OCI-LY3 (cell line): ENCODE data around the gene PTPRT.
A peak's percentile ranks its signal among the peaks of the same experiment; 100 is the strongest.

Experiments
- H2AFZ ChIP-seq: fragments of 200-600, 300-600 bp; shearing (Covaris generic); 2 replicates; pipeline ENCODE4 v1.6.0; 2014; ENCODE audit warnings: antibody characterized with exemption, low read depth, low read length
- H3K27ac ChIP-seq: fragments of 200-600, 300-600 bp; sonication (generic); 2 replicates; pipeline ENCODE4 v1.5.1; 2014; ENCODE audit warnings: mild to moderate bottlenecking, low read length, moderate library complexity, mixed read lengths
- H3K27me3 ChIP-seq: fragments of 200-600, 300-600 bp; sonication (generic); 2 replicates; pipeline ENCODE4 v1.6.1; 2014; ENCODE audit warnings: low read depth, low read length, mixed read lengths
- H3K36me3 ChIP-seq: fragments of 200-600, 300-600 bp; sonication (generic); replicated peaks from 2 replicates; pipeline ENCODE3; 2014; ENCODE audit warnings: low read depth, low read length, mixed read lengths
- H3K4me1 ChIP-seq: fragments of 300-600, 200-600 bp; sonication (generic); 2 replicates; pipeline ENCODE4 v1.6.1; 2014; ENCODE audit warnings: low read length, mixed read lengths
- H3K4me2 ChIP-seq: fragments of 200-600, 300-600 bp; sonication (generic); 2 replicates; pipeline ENCODE4 v1.6.1; 2014; ENCODE audit warnings: low read length, mixed read lengths
- H3K4me3 ChIP-seq: fragments of 300-600, 200-600 bp; sonication (generic); 2 replicates; pipeline ENCODE4 v1.5.1; 2014; ENCODE audit warnings: antibody characterized with exemption, mild to moderate bottlenecking, low read length, moderate library complexity
- H3K79me2 ChIP-seq: fragments of 300-600, 200-600 bp; shearing (Covaris generic); 2 replicates; pipeline ENCODE4 v1.6.1; 2014; ENCODE audit warnings: mild to moderate bottlenecking, low read length, mixed read lengths
- H3K9ac ChIP-seq: fragments of 300-600, 200-600 bp; shearing (Covaris generic); 2 replicates; pipeline ENCODE4 v1.6.0; 2014; ENCODE audit warnings: mild to moderate bottlenecking, low read length, moderate library complexity
- H3K9me3 ChIP-seq: fragments of 200-600, 300-600 bp; shearing (Covaris generic); 2 replicates; pipeline ENCODE4 v1.6.1; 2014; ENCODE audit warnings: low read length, mixed read lengths; ENCODE audit not compliant: insufficient read depth
- H4K20me1 ChIP-seq: fragments of 200-600, 300-600 bp; sonication (generic); 2 replicates; pipeline ENCODE4 v1.6.1; 2016; ENCODE audit warnings: low read length, mixed read lengths; ENCODE audit not compliant: insufficient read depth
- CTCF ChIP-seq: fragments of 200-600, 300-600 bp; sonication (generic); IDR thresholded peaks from 2 replicates; pipeline ENCODE4 v1.5.1; 2014; ENCODE audit warnings: antibody characterized with exemption, low read length, low read depth
- EZH2phosphoT487 ChIP-seq: fragments of 200-600 bp; shearing (Covaris generic); IDR thresholded peaks from 2 replicates; pipeline ENCODE4 v1.6.1; 2018; ENCODE audit warnings: antibody characterized with exemption, mixed run types, low read depth

Gene PTPRT

GRCh38 chr20:42192321-42192720 is 997.4 kb downstream of the PTPRT start:
- no peak overlapping the region for H3K27ac ChIP-seq
- H3K9me3 ChIP-seq: no peaks in the 10 kb centered on the region
- H3K4me3 ChIP-seq: no peak overlapping the region
- H3K4me1 ChIP-seq: no peaks in the 10 kb centered on the region
- H3K9ac ChIP-seq: no peak overlapping the region
- no peaks in the 10 kb centered on the region for H3K79me2 ChIP-seq
- H2AFZ ChIP-seq: no peak overlapping the region
- no peaks in the 10 kb centered on the region for H4K20me1 ChIP-seq
- TF ChIP-seq CTCF (no peak), EZH2phosphoT487 (no peak)
- H3K4me2 ChIP-seq: no peak overlapping the region
- no peaks in the 10 kb centered on the region for H3K36me3 ChIP-seq
- peaks cover 10% of the 10 kb centered on the region; the same call in 1 of the 2 replicates for H3K27me3 ChIP-seq

DNA sequence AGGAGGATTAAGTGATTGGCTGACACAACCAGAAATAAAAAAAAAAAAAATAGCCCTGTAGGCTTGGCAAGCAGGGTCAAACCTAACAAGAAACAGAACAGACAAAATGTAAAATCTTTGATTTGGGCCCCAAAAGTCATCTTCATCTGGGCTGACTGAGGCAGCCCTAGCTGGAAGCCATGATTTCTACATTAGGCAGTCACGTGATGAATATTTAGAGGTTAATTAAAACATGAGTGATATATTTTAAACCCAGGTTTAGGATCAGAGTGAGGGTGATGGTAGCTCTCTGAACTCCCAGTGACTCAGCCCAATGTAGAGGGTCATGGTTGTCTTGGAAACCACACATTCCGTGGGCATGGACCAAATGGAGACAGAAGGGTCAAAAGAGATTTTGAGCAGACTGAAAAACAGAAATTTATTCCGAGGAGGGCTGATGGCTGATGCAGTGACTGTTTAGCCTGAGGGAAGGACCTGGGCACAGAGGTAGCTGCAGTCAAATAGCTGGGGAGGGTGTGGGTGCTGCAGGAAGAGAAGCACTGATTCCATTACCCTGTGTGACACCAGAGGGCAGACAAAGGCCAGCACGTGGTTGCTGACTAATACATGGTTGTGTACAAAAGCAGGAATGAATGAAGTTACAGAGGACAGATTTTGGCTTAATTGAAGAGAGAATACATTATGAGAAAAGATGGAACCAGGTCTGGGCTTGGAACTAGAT is 998.4 kb downstream of the PTPRT start:
- no peak overlapping the region for H3K4me2 ChIP-seq
- no peaks in the 10 kb centered on the region for H3K79me2 ChIP-seq
- TF ChIP-seq CTCF: peak; percentile 31; the same call in 1 of the 2 replicates
- TF ChIP-seq EZH2phosphoT487: no peak

DNA sequence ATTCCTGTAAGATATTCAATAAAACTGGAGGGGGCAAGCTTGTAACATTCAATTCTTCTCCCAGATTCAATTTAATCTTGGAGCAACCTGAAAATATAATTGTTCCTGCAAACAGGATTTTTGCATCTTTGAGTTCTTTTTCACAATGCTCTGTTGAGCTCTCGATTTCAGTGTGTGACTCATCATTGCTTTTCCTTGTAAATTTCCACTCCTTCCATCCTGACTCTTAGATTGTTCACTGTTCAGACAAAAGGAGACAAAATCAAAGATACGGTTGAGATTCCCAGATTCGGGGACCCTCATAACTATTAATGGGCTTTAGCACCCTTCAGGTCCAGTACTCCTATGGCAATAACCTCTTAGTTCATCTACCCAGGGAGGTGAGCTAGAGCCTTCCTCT is 999.6 kb downstream of the PTPRT start:
- H3K4me1 ChIP-seq: no peaks in the 10 kb centered on the region

More for the DNA sequence above, 998.4 kb downstream of the PTPRT start:
- Histone ChIP-seq H3K9me3 (no peaks in the 10 kb centered on the region), H4K20me1 (no peaks in the 10 kb centered on the region), H3K27ac (no peak overlapping the region), H3K4me3 (no peak overlapping the region), H3K4me1 (no peaks in the 10 kb centered on the region), H2AFZ (no peak overlapping the region), H3K9ac (no peak overlapping the region), H3K27me3 (peaks cover 10% of the 10 kb centered on the region; the same call in 1 of the 2 replicates), H3K36me3 (no peaks in the 10 kb centered on the region)

DNA sequence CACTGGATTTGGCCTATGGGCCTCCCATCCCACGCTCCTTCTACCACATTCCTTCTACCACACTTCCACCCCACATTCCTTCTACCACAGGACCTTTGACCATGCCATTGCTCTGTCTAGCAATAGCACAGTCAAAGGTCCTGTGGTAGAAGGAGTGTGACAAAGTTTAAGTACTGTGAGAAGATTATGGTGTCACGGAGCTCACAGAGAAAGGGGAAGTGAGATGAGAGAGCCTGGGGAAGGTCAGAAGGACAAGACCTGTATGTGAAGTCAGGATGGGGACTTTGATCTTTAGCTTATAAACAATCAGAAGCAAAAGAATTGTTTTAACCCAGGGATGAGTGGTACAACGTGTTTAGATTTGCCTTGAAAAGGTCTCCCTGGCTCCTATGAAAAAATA is 1003.4 kb downstream of the PTPRT start:
- H3K79me2 ChIP-seq: no peaks in the 10 kb centered on the region
- no peaks in the 10 kb centered on the region for H4K20me1 ChIP-seq
- no peak overlapping the region for H3K27ac ChIP-seq
- H3K36me3 ChIP-seq: no peaks in the 10 kb centered on the region
- H3K27me3 ChIP-seq: peaks cover 5% of the 10 kb centered on the region; the same call in 1 of the 2 replicates
- no peak overlapping the region for H2AFZ ChIP-seq
- no peak overlapping the region for H3K4me3 ChIP-seq
- H3K4me2 ChIP-seq: no peak overlapping the region
- TF ChIP-seq EZH2phosphoT487 (no peak), CTCF (no peak)
- no peaks in the 10 kb centered on the region for H3K4me1 ChIP-seq
- no peak overlapping the region for H3K9ac ChIP-seq
- no peaks in the 10 kb centered on the region for H3K9me3 ChIP-seq

More for the DNA sequence above, 999.6 kb downstream of the PTPRT start:
- Histone ChIP-seq H3K4me3 (no peak overlapping the region), H2AFZ (no peak overlapping the region), H3K27me3 (peaks cover 10% of the 10 kb centered on the region; the same call in 1 of the 2 replicates), H3K4me2 (no peak overlapping the region), H3K79me2 (no peaks in the 10 kb centered on the region), H3K9me3 (no peaks in the 10 kb centered on the region), H3K36me3 (no peaks in the 10 kb centered on the region), H4K20me1 (no peaks in the 10 kb centered on the region), H3K27ac (no peak overlapping the region), H3K9ac (no peak overlapping the region)
- no peak for TF ChIP-seq CTCF
- TF ChIP-seq EZH2phosphoT487: no peak
